Measurements from ENCODE around the gene RRP1B. TPM values are rescaled to one million over a fixed set of nuclear protein-coding genes. Genes with fewer than 3 reads are reported as not detected.

RRP1B gene
- total and polyA plus RNA-seq, 8 donors: 4.0 to 23.6 (median 10.3) TPM

GRCh38 chr21:43623588-43623987, 35.8 kb upstream of the RRP1B start:
- no peaks in the 10 kb centered on the region for H3K27me3 ChIP-seq
- H3K27ac ChIP-seq: no peak overlapping the region
- TF ChIP-seq CTCF (IDR thresholded peaks at IDR 0.05) (no peak), EP300 (IDR thresholded peaks at IDR 0.05) (no peak), POLR2AphosphoS5 (IDR thresholded peaks at IDR 0.05) (no peak), POLR2A (IDR thresholded peaks at IDR 0.05) (no peak)
- 88 to 97% (median 93%) methylated on average over 2 of the region's 2 CpGs for WGBS, 5 donors
- intact Hi-C loops (cut with DNase I; ENCODE audit: low total_unique reads): no loop called here
- DNase-seq: no peak
- H3K9me3 ChIP-seq: peaks cover 0 to 25% (median 18%) of the 10 kb centered on the region in 4 donors
- no peak overlapping the region for H3K4me3 ChIP-seq
- H3K4me1 ChIP-seq: peaks cover 0 to 7% (median 6%) of the 10 kb centered on the region in 4 donors
- no peaks in the 10 kb centered on the region for H3K36me3 ChIP-seq

- no peak for DNase-seq
- intact Hi-C loops (cut with DNase I; ENCODE audit: low total_unique reads): no loop called here
- Histone ChIP-seq H3K4me3 (no peak overlapping the region), H3K4me1 (peaks cover 0 to 7% (median 6%) of the 10 kb centered on the region in 4 donors), H3K27ac (no peak overlapping the region), H3K9me3 (peaks cover 0 to 32% (median 23%) of the 10 kb centered on the region in 4 donors), H3K27me3 (no peaks in the 10 kb centered on the region), H3K36me3 (no peaks in the 10 kb centered on the region)
- TF ChIP-seq POLR2AphosphoS5 (IDR thresholded peaks at IDR 0.05) (no peak), EP300 (IDR thresholded peaks at IDR 0.05) (no peak), POLR2A (IDR thresholded peaks at IDR 0.05) (no peak), CTCF (IDR thresholded peaks at IDR 0.05) (no peak)
- WGBS, 5 donors: 68 to 83% (median 74%) methylated on average over 4 of the region's 4 CpGs
Measured at GRCh38 chr21:43624339-43624738, 35.0 kb upstream of the RRP1B start.

GRCh38 chr21:43626390-43626789, 33.0 kb upstream of the RRP1B start:
- WGBS, 5 donors: 15 to 36% (median 22%) methylated on average over 3 of the region's 3 CpGs
- Histone ChIP-seq H3K36me3 (no peaks in the 10 kb centered on the region), H3K27ac (peak overlapping the region in 4 of 5 donors; percentile 11 to 58 (median 43)), H3K27me3 (no peaks in the 10 kb centered on the region), H3K9me3 (peaks cover 0 to 15% (median 10%) of the 10 kb centered on the region in 4 donors), H3K4me1 (peaks cover 0 to 7% (median 6%) of the 10 kb centered on the region in 4 donors), H3K4me3 (no peak overlapping the region)
- intact Hi-C loops (cut with DNase I; ENCODE audit: low total_unique reads): no loop called here
- TF ChIP-seq CTCF (IDR thresholded peaks at IDR 0.05) (no peak), POLR2A (IDR thresholded peaks at IDR 0.05) (no peak), EP300 (IDR thresholded peaks at IDR 0.05) (no peak), POLR2AphosphoS5 (IDR thresholded peaks at IDR 0.05) (no peak)
- no peak for DNase-seq

GRCh38 chr21:43627527-43627926, 31.8 kb upstream of the RRP1B start:
- intact Hi-C loops (cut with DNase I; ENCODE audit: low total_unique reads): no loop called here
- Histone ChIP-seq H3K9me3 (peaks cover 0 to 12% (median 9%) of the 10 kb centered on the region in 4 donors), H3K4me1 (peaks cover 0 to 7% (median 6%) of the 10 kb centered on the region in 4 donors), H3K4me3 (no peak overlapping the region), H3K27me3 (no peaks in the 10 kb centered on the region), H3K36me3 (no peaks in the 10 kb centered on the region), H3K27ac (no peak overlapping the region)
- DNase-seq: no peak
- no peak for TF ChIP-seq CTCF (IDR thresholded peaks at IDR 0.05)
- TF ChIP-seq POLR2AphosphoS5 (IDR thresholded peaks at IDR 0.05): no peak
- no peak for TF ChIP-seq EP300 (IDR thresholded peaks at IDR 0.05)
- TF ChIP-seq POLR2A (IDR thresholded peaks at IDR 0.05): no peak
- 28 to 47% (median 40%) methylated on average over 2 of the region's 2 CpGs for WGBS, 5 donors

All from stomach (tissue), 9 donors.